Measurements from ENCODE around the gene LSS.

The LSS gene

DNA sequence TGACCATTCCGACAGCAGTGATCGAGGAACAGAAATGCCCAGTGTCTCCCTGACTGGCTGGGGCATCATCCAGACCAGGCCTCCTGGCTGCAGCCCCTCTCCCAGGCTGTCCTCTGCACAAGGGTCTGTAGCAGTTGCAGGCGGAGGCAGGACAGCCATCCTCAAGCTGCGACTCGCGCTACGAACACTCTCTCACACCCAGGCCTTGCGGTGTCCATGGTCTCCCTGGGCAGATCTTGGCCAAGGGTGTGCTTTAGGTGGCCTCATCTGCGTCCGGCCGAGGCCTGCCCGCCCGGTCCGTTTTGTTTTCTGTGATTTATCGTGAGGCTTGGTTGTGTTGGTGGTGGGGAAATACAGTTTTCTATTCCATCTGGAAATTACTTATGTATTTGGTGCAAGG, 88.9 kb downstream of the LSS start:
- Histone ChIP-seq H3K4me1 (ENCODE audit: control insufficient read depth, insufficient read depth, low read length) (no peaks in the 10 kb centered on the region), H3K9ac (ENCODE audit: low read depth, low read length) (no peak overlapping the region), H3K9me3 (ENCODE audit: control insufficient read depth, insufficient read depth, low read length) (no peaks in the 10 kb centered on the region), H3K36me3 (ENCODE audit: control insufficient read depth, insufficient read depth, low read length) (no peaks in the 10 kb centered on the region), H3K4me3 (ENCODE audit: low read depth, low read length) (no peak overlapping the region), H3K27me3 (ENCODE audit: control insufficient read depth, insufficient read depth, low read length) (peaks cover 10% of the 10 kb centered on the region)

DNA sequence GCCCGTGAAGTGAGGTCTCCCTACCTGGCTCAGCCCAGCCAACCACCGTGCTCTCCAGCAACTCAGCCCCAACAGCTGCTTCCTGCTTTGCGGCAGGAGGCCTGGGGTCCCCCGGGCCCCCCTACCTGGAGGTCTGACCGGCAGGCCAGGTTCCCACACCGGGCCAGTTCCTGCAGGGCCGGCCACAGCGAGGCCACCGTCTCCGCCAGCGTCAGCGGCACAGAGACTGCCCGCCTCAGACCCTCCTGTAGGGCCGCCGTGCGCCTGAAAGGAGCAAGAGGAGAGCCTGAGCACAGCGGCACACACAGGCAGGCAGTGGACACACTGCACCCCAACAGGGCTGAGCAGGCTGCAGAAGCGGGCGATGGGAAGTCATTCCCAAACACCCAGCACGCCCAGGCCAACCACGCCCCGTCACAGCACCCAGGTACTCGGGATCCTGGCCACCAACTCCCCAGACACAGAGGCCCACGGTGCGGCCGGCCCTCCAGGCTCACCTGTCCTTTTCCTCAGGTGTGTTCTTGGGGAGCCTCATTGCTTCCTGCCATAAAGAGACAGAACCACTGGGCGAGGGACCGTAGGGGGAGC, 90.1 kb downstream of the LSS start:
- Histone ChIP-seq H3K9me3 (ENCODE audit: control insufficient read depth, insufficient read depth, low read length) (no peaks in the 10 kb centered on the region), H3K27me3 (ENCODE audit: control insufficient read depth, insufficient read depth, low read length) (peaks cover 10% of the 10 kb centered on the region), H3K9ac (ENCODE audit: low read depth, low read length) (no peak overlapping the region), H3K36me3 (ENCODE audit: control insufficient read depth, insufficient read depth, low read length) (no peaks in the 10 kb centered on the region), H3K4me1 (ENCODE audit: control insufficient read depth, insufficient read depth, low read length) (no peaks in the 10 kb centered on the region), H3K4me3 (ENCODE audit: low read depth, low read length) (no peak overlapping the region)
